Activated T-helper 1 cell treated with anti-CD3 and anti-CD28 coated beads, Interleukin-12 subunit alpha, Interleukin-12 subunit beta, Interleukin-2, Interleukin-4 antibody, amounts not matched to agents 30 ng/mL and 10 ng/mL and 1 ng/mL, durations not matched to agents 14 hours and 24 hours and 36 hours (primary cell): ENCODE data around the gene UAP1. TPM values are rescaled to one million over a fixed set of nuclear protein-coding genes. Genes with fewer than 3 reads are reported as not detected.

Experiments used
- DNase-seq: peaks from one replicate; pipeline ENCODE4 v3.0.0; 2021; ENCODE audit warnings: low spot score
- H3K27ac Mint-ChIP-seq: one replicate; pipeline ENCODE4 v1.8.0; 2021; ENCODE audit warnings: mild to moderate bottlenecking, mixed read lengths
- H3K27me3 Mint-ChIP-seq: one replicate; pipeline ENCODE4 v1.8.0; 2022; ENCODE audit warnings: mild to moderate bottlenecking, moderate library complexity, mixed read lengths; ENCODE audit not compliant: insufficient read depth
- H3K36me3 Mint-ChIP-seq: one replicate; pipeline ENCODE4 v1.8.0; 2021; ENCODE audit warnings: low read depth, mixed read lengths
- H3K4me1 Mint-ChIP-seq: one replicate; pipeline ENCODE4 v1.8.0; 2021; ENCODE audit warnings: low read depth, mixed read lengths
- H3K4me3 Mint-ChIP-seq: one replicate; pipeline ENCODE4 v1.8.0; 2021; ENCODE audit warnings: mild to moderate bottlenecking, moderate library complexity, mixed read lengths
- H3K9me3 Mint-ChIP-seq: one replicate; pipeline ENCODE4 v1.8.0; 2021; ENCODE audit warnings: mixed read lengths
- intact Hi-C: fragments of 100-400 bp; cut with micrococcal nuclease; formaldehyde crosslinking; loops from one replicate; pipeline ENCODE4 v1.15.1; 2024
- total RNA-seq: library from RNA; stranded (reverse); gene quantifications from 2 replicates; pipeline ENCODE4 v1.2.3, GENCODE V29; 2022

Gene UAP1
- total RNA-seq, 1 donor from 2014 or later: 43.2 TPM

GRCh38 chr1:162629651-162630050, 68.1 kb downstream of the UAP1 start:
- no peaks in the 10 kb centered on the region for H3K9me3 Mint-ChIP-seq
- peaks cover 4% of the 10 kb centered on the region for H3K4me1 Mint-ChIP-seq
- intact Hi-C loops: no loop called here

GRCh38 chr1:162631546-162632191, 70.1 kb downstream of the UAP1 start:
- Mint-ChIP-seq H3K9me3 (no peaks in the 10 kb centered on the region), H3K36me3 (no peaks in the 10 kb centered on the region), H3K27ac (no peak overlapping the region), H3K27me3 (peaks cover 9% of the 10 kb centered on the region), H3K4me3 (no peak overlapping the region), H3K4me1 (peaks cover 4% of the 10 kb centered on the region)
- intact Hi-C loops: no loop called here
- no peak for DNase-seq

More at GRCh38 chr1:162629651-162630050, 68.1 kb downstream of the UAP1 start:
- Mint-ChIP-seq H3K4me3 (no peak overlapping the region), H3K36me3 (no peaks in the 10 kb centered on the region), H3K27ac (no peak overlapping the region), H3K27me3 (peaks cover 7% of the 10 kb centered on the region)
- DNase-seq: no peak

GRCh38 chr1:162632217-162632666, 70.7 kb downstream of the UAP1 start, which contains the start of gene DDR2:
DDR2 (plus strand) TSS chr1:162632464; CDS start chr1:162719064, 86,600 bp downstream.
- peaks cover 7% of the 10 kb centered on the region for H3K27me3 Mint-ChIP-seq
- H3K4me3 Mint-ChIP-seq: no peak within 1 kb of the TSS
- no peaks in the 10 kb centered on the region for H3K9me3 Mint-ChIP-seq
- H3K27ac Mint-ChIP-seq: peak within 1 kb of the TSS; percentile 12
- H3K4me1 Mint-ChIP-seq: no peaks in the 10 kb centered on the region
- no peaks in the 10 kb centered on the region for H3K36me3 Mint-ChIP-seq
- no peak for DNase-seq
- intact Hi-C loops: no loop called here

GRCh38 chr1:162632698-162633080, 71.2 kb downstream of the UAP1 start:
- Mint-ChIP-seq H3K4me1 (no peaks in the 10 kb centered on the region), H3K4me3 (no peak overlapping the region), H3K27ac (peak overlapping the region; percentile 12), H3K9me3 (no peaks in the 10 kb centered on the region), H3K36me3 (no peaks in the 10 kb centered on the region), H3K27me3 (peaks cover 7% of the 10 kb centered on the region)
- DNase-seq: no peak
- intact Hi-C loops: no loop called here

GRCh38 chr1:162633081-162633762, 71.7 kb downstream of the UAP1 start:
- DNase-seq: no peak
- Mint-ChIP-seq H3K36me3 (no peaks in the 10 kb centered on the region), H3K4me1 (no peaks in the 10 kb centered on the region), H3K27me3 (peaks cover 7% of the 10 kb centered on the region), H3K27ac (no peak overlapping the region), H3K9me3 (no peaks in the 10 kb centered on the region), H3K4me3 (no peak overlapping the region)
- intact Hi-C loops: no loop called here

- H3K27ac Mint-ChIP-seq: no peak overlapping the region
- H3K27me3 Mint-ChIP-seq: peaks cover 9% of the 10 kb centered on the region
- H3K36me3 Mint-ChIP-seq: no peaks in the 10 kb centered on the region
- no peaks in the 10 kb centered on the region for H3K9me3 Mint-ChIP-seq
- no peak overlapping the region for H3K4me3 Mint-ChIP-seq
- H3K4me1 Mint-ChIP-seq: no peaks in the 10 kb centered on the region
- DNase-seq: no peak
- intact Hi-C loops: no loop called here
Measured at GRCh38 chr1:162635418-162635817, 73.9 kb downstream of the UAP1 start.

- no peak for DNase-seq
- H3K36me3 Mint-ChIP-seq: no peaks in the 10 kb centered on the region
- H3K4me1 Mint-ChIP-seq: no peaks in the 10 kb centered on the region
- H3K27me3 Mint-ChIP-seq: peaks cover 6% of the 10 kb centered on the region
- H3K27ac Mint-ChIP-seq: no peak overlapping the region
- H3K9me3 Mint-ChIP-seq: no peaks in the 10 kb centered on the region
- H3K4me3 Mint-ChIP-seq: no peak overlapping the region
- intact Hi-C loops: no loop called here
Measured at GRCh38 chr1:162639718-162640117, 78.2 kb downstream of the UAP1 start.

- Mint-ChIP-seq H3K4me3 (no peak overlapping the region), H3K4me1 (no peaks in the 10 kb centered on the region), H3K9me3 (no peaks in the 10 kb centered on the region), H3K27me3 (peaks cover 6% of the 10 kb centered on the region), H3K27ac (no peak overlapping the region), H3K36me3 (no peaks in the 10 kb centered on the region)
- intact Hi-C loops: no loop called here
- no peak for DNase-seq
Measured at GRCh38 chr1:162641114-162641513, 79.6 kb downstream of the UAP1 start.

GRCh38 chr1:162644986-162645314, 83.4 kb downstream of the UAP1 start:
- no peak overlapping the region for H3K27ac Mint-ChIP-seq
- no peaks in the 10 kb centered on the region for H3K4me1 Mint-ChIP-seq
- intact Hi-C loops: no loop called here
- DNase-seq: no peak
- no peaks in the 10 kb centered on the region for H3K36me3 Mint-ChIP-seq
- H3K9me3 Mint-ChIP-seq: no peaks in the 10 kb centered on the region
- H3K4me3 Mint-ChIP-seq: no peak overlapping the region
- H3K27me3 Mint-ChIP-seq: peaks cover 6% of the 10 kb centered on the region

GRCh38 chr1:162645666-162646065, 84.1 kb downstream of the UAP1 start:
- intact Hi-C loops: no loop called here
- H3K27ac Mint-ChIP-seq: no peak overlapping the region
- H3K4me3 Mint-ChIP-seq: no peak overlapping the region
- DNase-seq: no peak
- no peaks in the 10 kb centered on the region for H3K4me1 Mint-ChIP-seq
- H3K36me3 Mint-ChIP-seq: no peaks in the 10 kb centered on the region
- no peaks in the 10 kb centered on the region for H3K9me3 Mint-ChIP-seq
- H3K27me3 Mint-ChIP-seq: peaks cover 6% of the 10 kb centered on the region

GRCh38 chr1:162649583-162649982, 88.1 kb downstream of the UAP1 start:
- intact Hi-C loops: no loop called here
- no peak for DNase-seq
- no peaks in the 10 kb centered on the region for H3K36me3 Mint-ChIP-seq
- H3K4me1 Mint-ChIP-seq: no peaks in the 10 kb centered on the region
- no peak overlapping the region for H3K27ac Mint-ChIP-seq
- no peaks in the 10 kb centered on the region for H3K9me3 Mint-ChIP-seq
- H3K27me3 Mint-ChIP-seq: peaks cover 8% of the 10 kb centered on the region
- H3K4me3 Mint-ChIP-seq: no peak overlapping the region
